ENCODE measurements around the gene IKZF1. TPM values are rescaled to one million over a fixed set of nuclear protein-coding genes. Genes with fewer than 3 reads are reported as not detected.

Gene IKZF1
- total RNA-seq, 1 donor from 2014 or later: 0.33 TPM

DNA sequence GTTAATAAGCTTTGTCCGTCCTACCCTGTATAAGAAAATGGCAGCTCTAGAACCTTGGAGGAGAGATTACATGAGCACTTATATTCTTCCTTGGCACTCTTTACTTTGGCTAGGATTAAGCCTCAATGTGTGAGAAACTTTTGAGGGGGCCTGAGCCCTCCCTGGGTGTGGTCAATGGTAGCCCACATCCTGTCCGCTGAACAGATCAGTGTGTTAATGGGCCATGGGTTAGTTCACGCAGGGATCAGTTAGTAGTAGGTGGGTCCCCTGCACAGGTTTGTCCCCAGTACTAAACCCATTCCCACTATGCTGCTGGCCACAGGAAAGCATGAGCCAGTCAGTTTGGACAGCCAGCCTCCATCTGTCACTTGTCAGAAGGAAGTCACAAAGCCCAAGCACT, 20.2 kb upstream of the IKZF1 start:
- no peak for DNase-seq (ENCODE audit: low read depth)
- Histone ChIP-seq H3K27me3 (ENCODE audit: control insufficient read depth, insufficient read depth, low read length) (no peaks in the 10 kb centered on the region), H3K36me3 (ENCODE audit: control insufficient read depth, insufficient read depth, low read length) (no peaks in the 10 kb centered on the region), H3K4me3 (ENCODE audit: low read depth, low read length) (no peak overlapping the region)
- TF ChIP-seq, protein P1, sequence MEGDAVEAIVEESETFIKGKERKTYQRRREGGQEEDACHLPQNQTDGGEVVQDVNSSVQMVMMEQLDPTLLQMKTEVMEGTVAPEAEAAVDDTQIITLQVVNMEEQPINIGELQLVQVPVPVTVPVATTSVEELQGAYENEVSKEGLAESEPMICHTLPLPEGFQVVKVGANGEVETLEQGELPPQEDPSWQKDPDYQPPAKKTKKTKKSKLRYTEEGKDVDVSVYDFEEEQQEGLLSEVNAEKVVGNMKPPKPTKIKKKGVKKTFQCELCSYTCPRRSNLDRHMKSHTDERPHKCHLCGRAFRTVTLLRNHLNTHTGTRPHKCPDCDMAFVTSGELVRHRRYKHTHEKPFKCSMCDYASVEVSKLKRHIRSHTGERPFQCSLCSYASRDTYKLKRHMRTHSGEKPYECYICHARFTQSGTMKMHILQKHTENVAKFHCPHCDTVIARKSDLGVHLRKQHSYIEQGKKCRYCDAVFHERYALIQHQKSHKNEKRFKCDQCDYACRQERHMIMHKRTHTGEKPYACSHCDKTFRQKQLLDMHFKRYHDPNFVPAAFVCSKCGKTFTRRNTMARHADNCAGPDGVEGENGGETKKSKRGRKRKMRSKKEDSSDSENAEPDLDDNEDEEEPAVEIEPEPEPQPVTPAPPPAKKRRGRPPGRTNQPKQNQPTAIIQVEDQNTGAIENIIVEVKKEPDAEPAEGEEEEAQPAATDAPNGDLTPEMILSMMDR (IDR thresholded peaks at IDR 0.05; ENCODE audit: insufficient read depth, low read length, poor library complexity, severe bottlenecking): no peak

DNA sequence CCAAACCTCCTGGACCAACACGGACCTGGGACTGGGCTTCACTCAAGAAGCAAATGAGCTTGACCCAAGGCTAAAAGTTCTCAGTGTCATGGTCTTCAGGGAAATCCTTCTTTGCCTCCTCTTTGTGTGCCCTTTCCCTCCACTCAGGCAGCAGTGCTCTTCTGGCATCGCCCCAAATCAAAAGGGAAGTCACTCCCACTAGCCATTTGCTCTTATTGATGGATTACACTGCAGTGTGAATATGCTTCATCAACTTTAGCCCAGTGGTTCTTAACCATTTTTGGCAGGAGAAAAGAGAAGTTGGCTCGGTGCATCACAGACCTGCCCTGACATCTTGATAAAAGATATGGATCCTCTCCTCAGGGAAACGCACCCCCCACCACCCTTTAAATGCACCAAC, 19.2 kb upstream of the IKZF1 start:
- H3K36me3 ChIP-seq (ENCODE audit: control insufficient read depth, insufficient read depth, low read length): no peaks in the 10 kb centered on the region

DNA sequence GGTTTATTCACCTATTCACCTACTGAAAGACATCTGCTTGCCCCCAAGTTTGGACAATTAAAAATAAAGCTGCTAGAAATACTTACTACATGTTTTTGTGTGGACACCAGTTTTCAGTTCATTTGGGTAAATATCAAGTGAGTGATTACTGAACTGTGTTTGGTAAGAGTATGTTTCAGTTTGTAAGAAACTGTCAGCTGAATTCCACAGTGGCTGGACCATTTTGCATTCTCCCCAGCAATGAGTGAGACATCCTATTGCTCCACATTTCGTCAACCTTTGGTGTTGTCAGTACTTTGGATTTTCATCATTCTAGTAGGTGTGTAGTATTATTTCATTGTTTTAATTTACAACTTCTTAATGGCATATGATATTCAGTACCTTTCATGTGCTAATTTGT, 17.4 kb upstream of the IKZF1 start:
- TF ChIP-seq, protein P1 (IDR thresholded peaks at IDR 0.05; ENCODE audit: insufficient read depth, low read length, poor library complexity, severe bottlenecking): no peak
- H3K4me3 ChIP-seq (ENCODE audit: low read depth, low read length): no peak overlapping the region
- no peak for DNase-seq (ENCODE audit: low read depth)
- no peaks in the 10 kb centered on the region for H3K27me3 ChIP-seq (ENCODE audit: control insufficient read depth, insufficient read depth, low read length)
- no peaks in the 10 kb centered on the region for H3K36me3 ChIP-seq (ENCODE audit: control insufficient read depth, insufficient read depth, low read length)

More for the DNA sequence above, 19.2 kb upstream of the IKZF1 start:
- Histone ChIP-seq H3K27me3 (ENCODE audit: control insufficient read depth, insufficient read depth, low read length) (no peaks in the 10 kb centered on the region), H3K4me3 (ENCODE audit: low read depth, low read length) (no peak overlapping the region)
- TF ChIP-seq, protein P1 (IDR thresholded peaks at IDR 0.05; ENCODE audit: insufficient read depth, low read length, poor library complexity, severe bottlenecking): no peak
- DNase-seq (ENCODE audit: low read depth): no peak

DNA sequence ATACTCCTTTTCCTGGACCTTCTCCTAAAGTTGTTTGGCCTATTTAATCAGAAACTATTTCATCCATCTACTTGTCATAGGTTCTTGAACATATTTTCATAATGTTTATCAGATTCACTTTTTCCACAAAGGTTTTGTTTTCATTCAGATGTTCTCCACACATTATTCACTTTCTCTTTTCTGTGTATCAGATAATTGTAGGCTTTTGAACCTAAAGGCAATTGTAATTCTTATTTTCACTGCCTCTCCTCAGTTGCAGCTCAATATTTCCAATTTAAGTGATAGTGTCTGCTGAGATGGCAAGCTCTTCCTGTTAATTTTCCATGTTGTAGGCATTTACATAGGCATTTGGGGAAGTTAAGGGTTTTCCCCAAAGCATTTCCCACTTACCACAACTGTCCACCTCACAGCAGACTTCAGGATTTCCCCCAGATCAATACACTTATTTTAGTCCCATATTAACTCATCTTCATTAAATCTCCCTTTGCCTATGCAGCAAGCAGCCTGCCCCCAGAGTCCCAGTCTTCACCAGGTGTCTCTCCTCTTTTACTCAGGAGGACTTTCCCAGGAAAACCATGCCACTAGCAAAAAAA, 12.3 kb upstream of the IKZF1 start:
- TF ChIP-seq, protein P1 (IDR thresholded peaks at IDR 0.05; ENCODE audit: insufficient read depth, low read length, poor library complexity, severe bottlenecking): no peak
- DNase-seq (ENCODE audit: low read depth): no peak
- Histone ChIP-seq H3K27me3 (ENCODE audit: control insufficient read depth, insufficient read depth, low read length) (peaks cover 2% of the 10 kb centered on the region), H3K36me3 (ENCODE audit: control insufficient read depth, insufficient read depth, low read length) (no peaks in the 10 kb centered on the region), H3K4me3 (ENCODE audit: low read depth, low read length) (no peak overlapping the region)

DNA sequence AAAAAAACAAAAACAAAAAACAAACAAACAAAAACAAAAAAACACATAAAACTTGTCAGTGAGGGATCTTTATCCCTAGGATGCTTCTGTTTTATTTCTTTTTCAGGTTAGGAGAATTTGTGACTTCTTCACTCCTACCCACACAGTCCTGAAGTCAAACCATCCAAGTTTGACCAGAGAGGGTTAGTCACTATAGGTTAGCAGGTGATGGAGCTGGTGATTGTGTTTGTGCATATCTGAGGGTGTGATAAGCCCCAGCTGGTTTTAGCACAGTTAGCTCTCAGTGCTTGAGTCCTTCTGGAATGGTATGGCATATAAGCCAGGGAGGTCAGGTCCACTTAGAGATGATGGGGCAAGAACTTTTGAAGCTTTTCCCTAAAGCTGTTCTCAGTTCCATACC, 11.8 kb upstream of the IKZF1 start:
- Histone ChIP-seq H3K36me3 (ENCODE audit: control insufficient read depth, insufficient read depth, low read length) (no peaks in the 10 kb centered on the region), H3K4me3 (ENCODE audit: low read depth, low read length) (no peak overlapping the region), H3K27me3 (ENCODE audit: control insufficient read depth, insufficient read depth, low read length) (peaks cover 2% of the 10 kb centered on the region)
- TF ChIP-seq, protein P1 (IDR thresholded peaks at IDR 0.05; ENCODE audit: insufficient read depth, low read length, poor library complexity, severe bottlenecking): no peak
- DNase-seq (ENCODE audit: low read depth): no peak

DNA sequence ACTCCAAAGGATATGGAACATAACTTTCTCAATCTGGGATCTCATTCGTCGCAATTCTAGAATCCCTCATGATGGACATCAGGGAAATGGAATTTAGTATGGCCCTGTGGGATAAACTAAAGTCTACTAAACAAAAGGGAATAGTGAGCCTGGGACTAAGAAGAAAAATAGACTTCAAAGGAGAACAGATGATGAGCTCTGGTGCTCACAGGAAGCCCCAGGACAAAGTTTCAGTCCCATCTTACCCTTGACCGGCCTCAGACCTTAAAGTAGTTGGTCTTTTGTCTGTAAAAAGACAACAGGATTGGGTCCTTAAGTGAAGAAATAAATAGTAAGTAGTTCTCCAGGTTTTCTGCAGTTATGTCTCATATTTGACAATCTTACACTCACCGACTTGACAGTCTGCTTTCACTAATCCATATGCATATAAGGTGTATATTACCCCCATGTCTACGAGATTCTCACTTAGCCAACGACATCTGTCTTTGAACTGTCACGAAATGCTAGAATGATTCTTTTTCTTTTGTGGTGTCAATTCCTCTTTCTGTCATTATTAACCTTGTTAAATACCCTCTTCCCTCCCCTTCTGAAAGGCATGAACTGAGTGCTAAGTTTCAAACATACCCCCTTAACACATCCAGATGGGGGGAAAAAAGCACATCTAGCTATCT, 10.9 kb upstream of the IKZF1 start:
- TF ChIP-seq, protein P1 (IDR thresholded peaks at IDR 0.05; ENCODE audit: insufficient read depth, low read length, poor library complexity, severe bottlenecking): no peak
- no peak overlapping the region for H3K4me3 ChIP-seq (ENCODE audit: low read depth, low read length)

More for the DNA sequence above, 10.9 kb upstream of the IKZF1 start:
- H3K36me3 ChIP-seq (ENCODE audit: control insufficient read depth, insufficient read depth, low read length): no peaks in the 10 kb centered on the region
- peaks cover 2% of the 10 kb centered on the region for H3K27me3 ChIP-seq (ENCODE audit: control insufficient read depth, insufficient read depth, low read length)
- DNase-seq (ENCODE audit: low read depth): no peak

Measured in kidney epithelial cell (primary cell).